Peyer's patch (tissue), 4 donors: Measurements from ENCODE around the gene FAM131B. TPM values are rescaled to one million over a fixed set of nuclear protein-coding genes. Genes with fewer than 3 reads are reported as not detected.

Experiments
- DNase-seq, 3 donors: peaks; one replicate each; pipeline ENCODE4 v3.0.0-alpha.2; 2017 to 2019
- H3K27ac ChIP-seq, 4 donors: fragments of 200-600 bp; sonication (generic); one replicate each; pipeline ENCODE4 v1.5.1; 2016 to 2019
- H3K27me3 ChIP-seq, 2 donors: fragments of 200-600 bp; sonication (generic); one replicate each; pipeline ENCODE4 v1.5.1; 2019
- H3K36me3 ChIP-seq, 3 donors: fragments of 200-600 bp; sonication (generic); one replicate each; pipeline ENCODE4 v1.5.1; 2016 to 2019
- H3K4me1 ChIP-seq, 4 donors: fragments of 200-600 bp; sonication (generic); one replicate each; pipeline ENCODE4 v1.5.1; 2016 to 2019
- H3K4me3 ChIP-seq, 4 donors: fragments of 200-600 bp; sonication (generic); 1 replicate in 3 of 4; 2 replicates in 1 of 4; pipeline ENCODE4 v1.5.1; 2016 to 2019; ENCODE audit warnings: mild to moderate bottlenecking in 1 of 4
- H3K9me3 ChIP-seq, 4 donors: fragments of 200-600 bp; sonication (generic); one replicate each; pipeline ENCODE4 v1.5.1; 2016 to 2019; ENCODE audit warnings: mild to moderate bottlenecking in 1 of 4
- CTCF ChIP-seq, 6 experiments: fragments of 450-650 bp in 4 of 6; fragments of 200-600 bp in 2 of 6; sonication (generic) in 1 of 6; IDR thresholded peaks; one replicate each; pipeline ENCODE4 v1.5.1; 2017 to 2019; ENCODE audit warnings: antibody characterized with exemption in 6 of 6, mild to moderate bottlenecking in 3 of 6, moderate library complexity in 1 of 6
- POLR2A ChIP-seq, 2 donors: fragments of 450-650 bp; IDR thresholded peaks; one replicate each; pipeline ENCODE4 v1.5.1; 2017; ENCODE audit warnings: antibody characterized with exemption in 2 of 2, mild to moderate bottlenecking in 2 of 2, moderate library complexity in 2 of 2
- total RNA-seq, 4 donors: library from RNA; depleted of rRNA; stranded (reverse); fragments of >200 nt; gene quantifications; one replicate each; pipeline ENCODE4 v1.1.0, GENCODE V29; 2016

FAM131B gene
- total RNA-seq, 4 donors from 2014 or later, result 0.66 to 0.83 (median 0.80) TPM; not detected in 1

GRCh38 chr7:143380260-143380645 lies 17.7 kb upstream of the FAM131B start:
- peaks cover 0 to 42% (median 25%) of the 10 kb centered on the region in 4 donors for H3K4me1 ChIP-seq
- TF ChIP-seq CTCF (IDR thresholded peaks at IDR 0.05) (peak; percentile 87 to 96 (median 91)), POLR2A (IDR thresholded peaks at IDR 0.05) (no peak)

GRCh38 chr7:143379611-143380259 lies 17.2 kb upstream of the FAM131B start:
- H3K4me1 ChIP-seq, result peaks cover 0 to 37% (median 25%) of the 10 kb centered on the region in 4 donors
- DNase-seq, result no peak

More at GRCh38 chr7:143380260-143380645, 17.7 kb upstream of the FAM131B start:
- H3K27me3 ChIP-seq, result no peaks in the 10 kb centered on the region
- DNase-seq, result peak; percentile 86 to 95 (median 94)
- peak overlapping the region; percentile 77 to 100 (median 87) for H3K4me3 ChIP-seq
- no peaks in the 10 kb centered on the region for H3K9me3 ChIP-seq
- H3K36me3 ChIP-seq, result no peaks in the 10 kb centered on the region
- H3K27ac ChIP-seq, result peak overlapping the region; percentile 94 to 99 (median 99)

GRCh38 chr7:143376396-143376795 lies 13.9 kb upstream of the FAM131B start:
- no peaks in the 10 kb centered on the region for H3K9me3 ChIP-seq
- no peak overlapping the region for H3K27ac ChIP-seq
- H3K36me3 ChIP-seq, result no peaks in the 10 kb centered on the region
- no peaks in the 10 kb centered on the region for H3K27me3 ChIP-seq
- H3K4me1 ChIP-seq, result peaks cover 0 to 15% (median 8%) of the 10 kb centered on the region in 4 donors
- no peak for DNase-seq
- no peak for TF ChIP-seq CTCF (IDR thresholded peaks at IDR 0.05)
- TF ChIP-seq POLR2A (IDR thresholded peaks at IDR 0.05), result no peak
- H3K4me3 ChIP-seq, result no peak overlapping the region

More at GRCh38 chr7:143379611-143380259, 17.2 kb upstream of the FAM131B start:
- H3K27ac ChIP-seq, result peak overlapping the region; percentile 58 to 99 (median 99)
- peak overlapping the region; percentile 77 to 100 (median 87) for H3K4me3 ChIP-seq
- H3K9me3 ChIP-seq, result no peaks in the 10 kb centered on the region
- no peak for TF ChIP-seq CTCF (IDR thresholded peaks at IDR 0.05)
- no peak for TF ChIP-seq POLR2A (IDR thresholded peaks at IDR 0.05)
- H3K27me3 ChIP-seq, result no peaks in the 10 kb centered on the region
- H3K36me3 ChIP-seq, result no peaks in the 10 kb centered on the region

GRCh38 chr7:143375298-143376034 lies 13.0 kb upstream of the FAM131B start:
- Histone ChIP-seq H3K4me3 (no peak overlapping the region), H3K36me3 (no peaks in the 10 kb centered on the region), H3K4me1 (peaks cover 0 to 16% (median 9%) of the 10 kb centered on the region in 4 donors), H3K27ac (peak overlapping the region; percentile 5 to 68 (median 52)), H3K27me3 (no peaks in the 10 kb centered on the region), H3K9me3 (no peaks in the 10 kb centered on the region)
- TF ChIP-seq CTCF (IDR thresholded peaks at IDR 0.05), result no peak
- TF ChIP-seq POLR2A (IDR thresholded peaks at IDR 0.05), result no peak
- DNase-seq, result peak in 1 of 3 donors; percentile 47

- H3K4me1 ChIP-seq, result peaks cover 3 to 20% (median 8%) of the 10 kb centered on the region in 4 donors
These were observed 12.0 kb upstream of the FAM131B start for GRCh38 chr7:143374561-143374960.

More at GRCh38 chr7:143374561-143374960, 12.0 kb upstream of the FAM131B start:
- TF ChIP-seq CTCF (IDR thresholded peaks at IDR 0.05) (no peak), POLR2A (IDR thresholded peaks at IDR 0.05) (no peak)
- no peak overlapping the region for H3K27ac ChIP-seq
- no peaks in the 10 kb centered on the region for H3K9me3 ChIP-seq
- H3K4me3 ChIP-seq, result no peak overlapping the region
- no peaks in the 10 kb centered on the region for H3K36me3 ChIP-seq
- DNase-seq, result no peak
- H3K27me3 ChIP-seq, result no peaks in the 10 kb centered on the region
